Kasumi-1 (cell line): ENCODE data around the gene KLHL40.

Experiments
- DNase-seq, 2 experiments: peaks; one replicate each; lab custom pipeline; 2025; lab: John Stamatoyannopoulos, UW

Gene KLHL40

GRCh38 chr3:42739401-42740158 is 54.2 kb downstream of the KLHL40 start:
- DNase-seq: peak in 1 of 2 experiments; percentile 1

- no peak for DNase-seq
Observed at GRCh38 chr3:42741796-42742195, 56.5 kb downstream of the KLHL40 start.
